ENCODE data around the gene HOXB4. TPM values are rescaled to one million over a fixed set of nuclear protein-coding genes. Genes with fewer than 3 reads are reported as not detected.
A peak's percentile ranks its signal among the peaks of the same experiment; 100 is the strongest.

HOXB4 gene
- total and polyA plus RNA-seq, 4 donors, result 1.4 to 17.9 (median 9.0) TPM

DNA sequence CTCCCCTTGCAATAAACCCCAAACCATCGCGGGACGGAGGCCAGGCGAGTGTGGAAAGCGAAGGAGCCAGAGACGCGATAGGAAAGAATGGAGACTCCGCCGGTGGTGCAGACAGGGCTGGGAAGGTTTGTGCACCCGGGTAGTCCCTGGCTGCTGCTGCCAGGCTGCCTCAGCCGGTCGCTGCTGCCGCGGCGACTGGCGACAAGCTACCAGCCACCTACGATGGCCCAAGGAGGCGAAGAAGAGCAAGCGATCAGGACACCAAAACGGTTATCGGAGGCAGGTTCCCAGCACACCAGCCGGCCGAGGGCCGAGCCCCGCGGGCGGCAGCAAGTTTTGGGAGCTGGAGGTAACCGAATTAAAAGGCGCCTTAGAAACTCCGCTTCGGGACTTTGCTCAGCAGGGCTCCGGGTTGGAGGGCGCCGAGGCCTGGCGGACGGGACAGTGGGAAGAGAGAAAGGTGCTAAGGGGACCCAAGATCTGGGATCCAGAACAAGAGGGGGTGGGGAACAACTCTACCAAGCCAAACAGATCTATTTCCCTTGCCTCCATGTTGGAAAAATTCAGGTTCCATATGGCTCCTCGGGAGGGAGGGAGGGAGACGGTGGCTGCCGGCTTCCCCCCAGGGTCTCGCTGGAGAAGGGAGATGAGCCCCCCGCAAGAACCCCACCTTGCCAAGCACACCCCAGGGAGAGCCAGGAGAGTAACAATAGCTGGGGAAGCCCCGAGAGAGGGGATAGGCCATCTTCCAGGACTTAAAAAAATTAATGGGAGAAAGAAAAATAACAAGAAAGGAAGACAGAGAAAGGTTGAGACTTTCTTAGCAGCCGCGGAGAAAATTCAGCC, 23.5 kb downstream of the HOXB4 start:
- H3K27ac ChIP-seq (ENCODE audit: low read depth in 1 of 2, low read length in 2 of 2), result peak overlapping the region; percentile 50 to 85
- H3K4me1 ChIP-seq (ENCODE audit: control insufficient read depth in 1 of 2, insufficient read depth in 2 of 2, low read length in 2 of 2), result no peaks in the 10 kb centered on the region
- peak overlapping the region; percentile 8 to 60 for H3K4me3 ChIP-seq (ENCODE audit: low read length in 2 of 2)
- H3K27me3 ChIP-seq (ENCODE audit: control insufficient read depth in 1 of 2, insufficient read depth in 2 of 2, low read length in 1 of 2), result no peaks in the 10 kb centered on the region
- H3K9me3 ChIP-seq (ENCODE audit: control insufficient read depth, low read length), result no peaks in the 10 kb centered on the region
- no peak for ATAC-seq (ENCODE audit: low FRiP score)
- intact Hi-C loops (cut with DNase I), result no loop called here
- no peaks in the 10 kb centered on the region for H3K36me3 ChIP-seq (ENCODE audit: control insufficient read depth in 1 of 2, insufficient read depth in 2 of 2, low read length in 1 of 2)
- no peak for DNase-seq
- 3 to 11% methylated on average over 44 of the region's 44 CpGs for WGBS, 2 donors

DNA sequence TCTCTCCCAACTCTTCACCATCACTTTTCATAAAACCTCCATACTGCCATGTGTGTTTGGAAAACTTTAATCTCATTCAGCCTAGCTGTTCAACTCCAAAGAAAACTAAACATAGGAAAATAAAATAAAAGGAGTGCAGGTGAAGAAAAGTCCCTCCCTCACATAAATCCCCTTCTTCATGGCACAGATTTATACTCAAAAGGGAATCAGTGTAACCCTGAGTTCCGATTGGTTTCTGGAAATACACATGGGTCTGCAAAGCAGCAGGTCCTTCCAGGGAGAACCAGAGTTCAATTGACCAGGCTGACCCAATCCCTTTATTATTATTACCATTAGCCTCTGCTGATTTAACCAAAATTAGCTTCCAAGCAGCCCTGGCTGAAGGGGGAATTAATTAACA, 24.3 kb downstream of the HOXB4 start:
- no peaks in the 10 kb centered on the region for H3K4me1 ChIP-seq (ENCODE audit: control insufficient read depth in 1 of 2, insufficient read depth in 2 of 2, low read length in 2 of 2)

DNA sequence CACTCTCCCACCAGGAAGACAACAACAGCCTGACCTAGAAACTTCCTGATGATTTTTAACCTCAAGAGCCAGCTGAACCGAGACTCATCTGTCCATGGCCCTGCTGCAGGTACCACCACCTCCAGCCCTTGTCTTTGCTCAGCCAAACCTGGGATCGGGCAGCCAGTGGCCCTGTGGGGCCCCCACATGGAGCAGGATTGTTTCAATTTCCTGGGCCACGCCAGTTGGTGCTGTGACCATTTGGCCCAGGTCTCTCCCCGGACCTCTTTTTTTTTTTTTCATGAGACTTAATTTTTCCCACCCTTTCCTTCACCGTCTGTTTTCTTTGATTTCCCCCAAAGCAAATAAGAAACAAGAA, 25.0 kb downstream of the HOXB4 start:
- H3K4me3 ChIP-seq (ENCODE audit: low read length in 2 of 2), result no peak overlapping the region
- H3K27me3 ChIP-seq (ENCODE audit: control insufficient read depth in 1 of 2, insufficient read depth in 2 of 2, low read length in 1 of 2), result no peaks in the 10 kb centered on the region
- 34 to 65% methylated on average over 5 of the region's 5 CpGs for WGBS, 2 donors
- no peaks in the 10 kb centered on the region for H3K36me3 ChIP-seq (ENCODE audit: control insufficient read depth in 1 of 2, insufficient read depth in 2 of 2, low read length in 1 of 2)
- H3K27ac ChIP-seq (ENCODE audit: low read depth in 1 of 2, low read length in 2 of 2), result no peak overlapping the region
- DNase-seq (no peak), ATAC-seq (ENCODE audit: low FRiP score) (no peak)
- no peaks in the 10 kb centered on the region for H3K4me1 ChIP-seq (ENCODE audit: control insufficient read depth in 1 of 2, insufficient read depth in 2 of 2, low read length in 2 of 2)
- intact Hi-C loops (cut with DNase I), result no loop called here
- H3K9me3 ChIP-seq (ENCODE audit: control insufficient read depth, low read length), result no peaks in the 10 kb centered on the region

More for the DNA sequence above, 24.3 kb downstream of the HOXB4 start:
- no peaks in the 10 kb centered on the region for H3K36me3 ChIP-seq (ENCODE audit: control insufficient read depth in 1 of 2, insufficient read depth in 2 of 2, low read length in 1 of 2)
- WGBS, 2 donors, result 19 to 32% methylated on average over 1 of the region's 1 CpG
- H3K27me3 ChIP-seq (ENCODE audit: control insufficient read depth in 1 of 2, insufficient read depth in 2 of 2, low read length in 1 of 2), result no peaks in the 10 kb centered on the region
- H3K4me3 ChIP-seq (ENCODE audit: low read length in 2 of 2), result peak overlapping the region; percentile 8 to 60
- H3K9me3 ChIP-seq (ENCODE audit: control insufficient read depth, low read length), result no peaks in the 10 kb centered on the region
- intact Hi-C loops (cut with DNase I), result no loop called here
- DNase-seq, result no peak
- ATAC-seq (ENCODE audit: low FRiP score), result no peak
- peak overlapping the region in 1 of 2 donors; percentile 85 for H3K27ac ChIP-seq (ENCODE audit: low read depth in 1 of 2, low read length in 2 of 2)

DNA sequence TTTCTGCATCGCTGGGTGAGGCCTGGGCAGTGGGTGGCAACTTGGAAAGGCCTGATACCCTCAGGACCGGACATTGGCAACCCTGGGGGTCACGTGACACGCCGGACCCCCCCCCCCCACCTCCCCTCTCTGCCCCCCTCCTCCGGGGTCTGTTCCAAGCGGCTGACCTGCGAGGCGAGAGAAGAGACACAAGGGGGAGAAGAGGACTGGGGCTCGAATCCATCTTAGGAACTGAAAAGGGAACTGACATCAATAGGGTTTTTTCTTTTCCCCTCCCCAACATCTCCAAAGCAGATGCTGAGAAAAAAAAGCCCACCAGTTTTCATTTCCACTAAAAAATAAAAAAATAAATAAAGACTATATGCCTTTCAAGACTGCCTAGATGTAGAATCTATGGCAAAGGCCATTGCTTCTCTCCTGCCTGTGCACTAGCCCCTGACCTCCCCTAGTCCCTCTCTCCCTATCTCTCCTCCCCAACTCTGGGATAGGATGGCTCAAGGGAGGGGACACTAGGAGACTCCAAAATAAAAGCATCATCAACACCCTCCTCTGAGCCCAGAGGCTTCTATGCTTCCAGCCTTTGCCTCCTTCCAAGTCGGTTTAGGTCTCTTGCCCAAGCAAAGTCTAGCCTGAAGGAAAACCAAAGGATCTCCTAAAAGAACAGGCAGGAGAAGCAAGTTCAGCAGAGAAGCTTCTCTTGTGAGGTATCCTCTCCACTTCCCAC, 25.5 kb downstream of the HOXB4 start:
- Histone ChIP-seq H3K4me1 (ENCODE audit: control insufficient read depth in 1 of 2, insufficient read depth in 2 of 2, low read length in 2 of 2) (no peaks in the 10 kb centered on the region), H3K36me3 (ENCODE audit: control insufficient read depth in 1 of 2, insufficient read depth in 2 of 2, low read length in 1 of 2) (no peaks in the 10 kb centered on the region), H3K9me3 (ENCODE audit: control insufficient read depth, low read length) (no peaks in the 10 kb centered on the region), H3K27me3 (ENCODE audit: control insufficient read depth in 1 of 2, insufficient read depth in 2 of 2, low read length in 1 of 2) (no peaks in the 10 kb centered on the region), H3K4me3 (ENCODE audit: low read length in 2 of 2) (no peak overlapping the region), H3K27ac (ENCODE audit: low read depth in 1 of 2, low read length in 2 of 2) (no peak overlapping the region)
- 29 to 46% methylated on average over 8 to 11 of the region's 11 CpGs for WGBS, 2 donors
- peak; percentile 44 for ATAC-seq (ENCODE audit: low FRiP score)
- intact Hi-C loops (cut with DNase I), result no loop called here
- no peak for DNase-seq

DNA sequence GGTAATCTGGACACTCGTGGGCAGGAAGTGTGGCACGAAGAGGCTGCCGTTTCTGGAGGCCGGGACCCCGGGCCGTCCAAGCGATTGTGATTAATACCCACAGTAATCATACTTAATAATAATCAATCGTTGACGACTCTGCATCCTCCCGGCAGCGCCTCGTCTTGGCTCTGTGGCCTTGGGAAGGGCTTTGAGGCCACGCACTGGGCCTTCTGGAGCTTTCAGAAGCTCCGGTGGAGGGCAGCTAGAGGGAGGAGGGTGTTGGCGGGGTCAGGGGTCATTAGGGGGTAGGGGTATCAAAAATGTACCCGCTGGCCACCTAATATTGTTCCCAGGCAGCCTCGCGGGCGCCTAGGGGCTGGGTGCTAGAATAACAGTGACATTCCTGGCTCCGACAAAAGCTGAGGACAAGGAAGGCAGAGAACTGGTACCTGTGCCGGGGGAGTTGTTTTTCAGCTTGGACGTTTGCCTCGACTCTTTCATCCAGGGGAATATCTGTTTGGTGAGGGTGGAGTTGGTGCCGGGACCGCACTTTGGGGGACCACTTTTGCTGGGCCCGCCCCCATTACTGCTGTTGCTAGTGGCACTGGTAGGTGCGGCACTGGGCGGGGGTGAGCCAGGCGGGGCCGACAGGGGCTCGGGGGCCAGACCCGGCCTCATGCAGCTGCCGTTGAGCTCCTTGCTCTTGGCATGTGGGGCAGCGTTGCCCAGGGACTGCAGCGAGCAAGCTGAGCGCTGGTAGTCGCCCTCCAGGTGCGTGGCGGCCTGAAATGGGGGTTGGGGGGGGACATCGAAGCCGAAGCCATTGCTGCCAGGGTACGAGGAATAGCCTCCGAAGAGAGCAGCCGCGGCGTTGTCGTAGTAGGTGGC, 26.3 kb downstream of the HOXB4 start:
- intact Hi-C loops (cut with DNase I), result no loop called here
- no peaks in the 10 kb centered on the region for H3K27me3 ChIP-seq (ENCODE audit: control insufficient read depth in 1 of 2, insufficient read depth in 2 of 2, low read length in 1 of 2)
- no peak for ATAC-seq (ENCODE audit: low FRiP score)
- no peaks in the 10 kb centered on the region for H3K4me1 ChIP-seq (ENCODE audit: control insufficient read depth in 1 of 2, insufficient read depth in 2 of 2, low read length in 2 of 2)
- no peaks in the 10 kb centered on the region for H3K36me3 ChIP-seq (ENCODE audit: control insufficient read depth in 1 of 2, insufficient read depth in 2 of 2, low read length in 1 of 2)
- H3K9me3 ChIP-seq (ENCODE audit: control insufficient read depth, low read length), result no peaks in the 10 kb centered on the region
- H3K4me3 ChIP-seq (ENCODE audit: low read length in 2 of 2), result no peak overlapping the region
- no peak overlapping the region for H3K27ac ChIP-seq (ENCODE audit: low read depth in 1 of 2, low read length in 2 of 2)
- peak in 1 of 2 donors; percentile 76 for DNase-seq
- 72 to 79% methylated on average over 47 of the region's 47 CpGs for WGBS, 2 donors

DNA sequence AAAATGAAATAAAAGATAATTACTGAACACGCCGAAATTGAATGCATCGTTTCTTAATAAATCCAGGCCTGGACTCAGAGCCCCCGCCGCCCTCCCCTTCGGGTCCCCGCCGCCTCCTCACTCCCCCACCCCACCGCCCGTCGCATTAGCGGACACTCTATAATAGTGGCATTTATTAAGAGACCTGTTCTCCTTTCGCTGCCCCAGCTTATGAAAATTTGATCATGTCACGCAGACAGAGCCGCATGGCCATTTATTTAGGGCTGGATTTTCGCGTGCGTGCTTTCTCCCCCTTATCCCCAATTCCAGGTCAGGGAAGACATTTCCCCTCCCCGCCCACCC, 27.0 kb downstream of the HOXB4 start:
- H3K4me1 ChIP-seq (ENCODE audit: control insufficient read depth in 1 of 2, insufficient read depth in 2 of 2, low read length in 2 of 2), result no peaks in the 10 kb centered on the region
- ATAC-seq (ENCODE audit: low FRiP score), result no peak
- H3K4me3 ChIP-seq (ENCODE audit: low read length in 2 of 2), result no peak overlapping the region
- H3K9me3 ChIP-seq (ENCODE audit: control insufficient read depth, low read length), result no peaks in the 10 kb centered on the region
- WGBS, 2 donors, result 86 to 91% methylated on average over 19 of the region's 19 CpGs
- intact Hi-C loops (cut with DNase I), result no loop called here
- H3K27me3 ChIP-seq (ENCODE audit: control insufficient read depth in 1 of 2, insufficient read depth in 2 of 2, low read length in 1 of 2), result no peaks in the 10 kb centered on the region
- H3K36me3 ChIP-seq (ENCODE audit: control insufficient read depth in 1 of 2, insufficient read depth in 2 of 2, low read length in 1 of 2), result no peaks in the 10 kb centered on the region
- DNase-seq, result no peak
- H3K27ac ChIP-seq (ENCODE audit: low read depth in 1 of 2, low read length in 2 of 2), result no peak overlapping the region

DNA sequence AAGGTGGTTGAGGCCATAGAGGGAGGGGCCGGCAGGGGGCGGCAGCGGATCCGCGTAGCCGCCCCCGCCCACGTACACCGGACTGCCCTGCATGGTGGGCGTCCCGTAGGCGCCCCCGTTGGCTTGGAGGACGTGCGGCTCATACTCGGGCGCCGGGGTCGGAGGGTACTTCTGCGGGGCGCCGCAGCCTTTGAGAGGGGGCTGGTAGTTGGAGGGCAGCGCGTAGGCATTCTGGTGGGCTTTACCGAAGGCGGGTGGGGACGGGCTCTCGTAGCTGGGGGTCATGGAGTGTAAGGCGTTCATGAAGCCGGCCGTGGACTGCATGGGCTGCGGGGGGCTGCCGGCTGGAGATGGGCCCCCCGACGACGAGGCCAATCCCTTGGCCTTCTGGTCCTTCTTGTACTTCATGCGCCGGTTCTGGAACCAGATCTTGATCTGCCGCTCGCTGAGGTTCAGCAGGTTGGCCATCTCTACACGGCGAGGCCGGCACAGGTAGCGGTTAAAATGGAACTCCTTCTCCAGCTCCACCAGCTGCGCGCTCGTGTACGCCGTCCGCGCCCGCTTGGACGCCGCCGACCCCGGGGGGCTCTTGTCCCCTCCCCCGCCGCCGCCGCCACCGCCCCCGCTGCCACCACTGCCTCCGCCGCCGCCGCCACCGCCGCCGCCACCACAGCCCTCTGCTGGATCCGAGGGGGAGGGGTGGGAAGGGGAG, 27.5 kb downstream of the HOXB4 start:
- no peaks in the 10 kb centered on the region for H3K4me1 ChIP-seq (ENCODE audit: control insufficient read depth in 1 of 2, insufficient read depth in 2 of 2, low read length in 2 of 2)
- no peaks in the 10 kb centered on the region for H3K27me3 ChIP-seq (ENCODE audit: control insufficient read depth in 1 of 2, insufficient read depth in 2 of 2, low read length in 1 of 2)
- ATAC-seq (ENCODE audit: low FRiP score) (no peak), DNase-seq (peak in 1 of 2 donors; percentile 79)
- WGBS, 2 donors, result 67 to 71% methylated on average over 70 of the region's 70 CpGs
- no peak overlapping the region for H3K27ac ChIP-seq (ENCODE audit: low read depth in 1 of 2, low read length in 2 of 2)
- intact Hi-C loops (cut with DNase I), result no loop called here
- no peaks in the 10 kb centered on the region for H3K9me3 ChIP-seq (ENCODE audit: control insufficient read depth, low read length)
- H3K36me3 ChIP-seq (ENCODE audit: control insufficient read depth in 1 of 2, insufficient read depth in 2 of 2, low read length in 1 of 2), result no peaks in the 10 kb centered on the region
- H3K4me3 ChIP-seq (ENCODE audit: low read length in 2 of 2), result no peak overlapping the region

DNA sequence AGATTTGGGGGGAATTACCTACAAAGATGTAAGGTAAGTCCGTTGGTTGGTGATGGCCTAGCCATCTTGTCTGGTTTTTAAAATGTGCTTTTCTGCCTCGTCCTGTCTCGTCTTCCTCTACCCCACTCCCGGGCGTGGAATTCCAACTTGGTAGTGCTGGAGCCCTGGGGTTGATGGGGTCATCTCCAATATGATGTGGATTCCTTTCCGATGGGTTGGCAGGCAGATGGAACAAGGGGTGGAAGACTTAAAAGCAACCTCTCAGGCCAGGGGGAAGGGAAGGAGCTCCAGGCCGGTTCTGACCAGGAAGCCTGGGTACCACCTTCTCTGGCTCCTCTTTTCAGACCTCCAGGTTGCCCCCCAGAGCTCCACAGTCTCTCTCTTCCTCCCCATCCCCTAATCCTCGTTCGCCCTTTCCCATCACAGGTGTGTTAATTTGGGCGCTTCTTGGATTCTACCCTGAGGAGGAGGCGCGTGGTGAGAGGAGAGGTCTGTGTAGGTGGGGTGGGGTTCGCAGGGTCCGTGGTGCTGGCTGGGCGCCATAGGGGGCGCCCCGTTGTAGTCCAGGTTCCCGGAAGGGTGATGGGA, 28.1 kb downstream of the HOXB4 start:
- Histone ChIP-seq H3K4me3 (ENCODE audit: low read length in 2 of 2) (no peak overlapping the region), H3K27me3 (ENCODE audit: control insufficient read depth in 1 of 2, insufficient read depth in 2 of 2, low read length in 1 of 2) (no peaks in the 10 kb centered on the region), H3K9me3 (ENCODE audit: control insufficient read depth, low read length) (no peaks in the 10 kb centered on the region), H3K27ac (ENCODE audit: low read depth in 1 of 2, low read length in 2 of 2) (no peak overlapping the region), H3K4me1 (ENCODE audit: control insufficient read depth in 1 of 2, insufficient read depth in 2 of 2, low read length in 2 of 2) (peaks cover 0 to 4% of the 10 kb centered on the region in 2 donors), H3K36me3 (ENCODE audit: control insufficient read depth in 1 of 2, insufficient read depth in 2 of 2, low read length in 1 of 2) (no peaks in the 10 kb centered on the region)
- DNase-seq, result no peak
- WGBS, 2 donors, result 69 to 76% methylated on average over 18 of the region's 18 CpGs
- intact Hi-C loops (cut with DNase I), result no loop called here
- ATAC-seq (ENCODE audit: low FRiP score), result no peak
